Measurements from ENCODE around the gene CSMD2. TPM values are rescaled to one million over a fixed set of nuclear protein-coding genes. Genes with fewer than 3 reads are reported as not detected.

CSMD2 gene
- total and polyA plus RNA-seq, 7 donors: 0.02 to 0.32 (median 0.10) TPM

GRCh38 chr1:34066981-34067603 lies 97.9 kb downstream of the CSMD2 start:
- Histone ChIP-seq H3K27ac (no peak overlapping the region), H3K36me3 (ENCODE audit: insufficient read depth in 1 of 2, low read depth in 1 of 2) (no peaks in the 10 kb centered on the region), H3K4me1 (no peaks in the 10 kb centered on the region), H3K9me3 (no peaks in the 10 kb centered on the region), H3K4me3 (no peak overlapping the region), H3K27me3 (ENCODE audit: insufficient read depth in 3 of 3, low read length in 2 of 3) (peaks cover 0 to 1% (median 0%) of the 10 kb centered on the region in 3 donors)
- TF ChIP-seq CTCF (IDR thresholded peaks at IDR 0.05): no peak
- DNase-seq (no peak), ATAC-seq (no peak)
- 76 to 80% (median 76%) methylated on average over 5 of the region's 5 CpGs for WGBS, 3 donors
- intact Hi-C loops (cut with DNase I): no loop called here

- ATAC-seq (no peak), DNase-seq (no peak)
- Histone ChIP-seq H3K9me3 (no peaks in the 10 kb centered on the region), H3K4me1 (no peaks in the 10 kb centered on the region), H3K4me3 (no peak overlapping the region), H3K27me3 (ENCODE audit: insufficient read depth in 3 of 3, low read length in 2 of 3) (no peaks in the 10 kb centered on the region), H3K36me3 (ENCODE audit: insufficient read depth in 1 of 2, low read depth in 1 of 2) (no peaks in the 10 kb centered on the region), H3K27ac (no peak overlapping the region)
- 52 to 58% (median 58%) methylated on average over 6 of the region's 6 CpGs for WGBS, 3 donors
- intact Hi-C loops (cut with DNase I): no loop called here
- TF ChIP-seq CTCF (IDR thresholded peaks at IDR 0.05): no peak
Observed at GRCh38 chr1:34066166-34066565, 98.9 kb downstream of the CSMD2 start.

GRCh38 chr1:34065498-34065897 lies 99.5 kb downstream of the CSMD2 start:
- Histone ChIP-seq H3K4me3 (no peak overlapping the region), H3K36me3 (ENCODE audit: insufficient read depth in 1 of 2, low read depth in 1 of 2) (no peaks in the 10 kb centered on the region)
- no peak for ATAC-seq

GRCh38 chr1:34060901-34061415 lies 104.1 kb downstream of the CSMD2 start:
- peak in 3 of 4 donors; percentile 36 to 76 (median 46) for ATAC-seq
- Histone ChIP-seq H3K4me3 (no peak overlapping the region), H3K9me3 (no peaks in the 10 kb centered on the region), H3K27ac (no peak overlapping the region), H3K27me3 (ENCODE audit: insufficient read depth in 3 of 3, low read length in 2 of 3) (no peaks in the 10 kb centered on the region), H3K4me1 (no peaks in the 10 kb centered on the region), H3K36me3 (ENCODE audit: insufficient read depth in 1 of 2, low read depth in 1 of 2) (no peaks in the 10 kb centered on the region)
- peak; percentile 47 to 71 for DNase-seq
- 29 to 36% (median 36%) methylated on average over 10 of the region's 10 CpGs for WGBS, 3 donors
- intact Hi-C loops (cut with DNase I): no loop called here
- TF ChIP-seq CTCF (IDR thresholded peaks at IDR 0.05): no peak

More at GRCh38 chr1:34065498-34065897, 99.5 kb downstream of the CSMD2 start:
- H3K27me3 ChIP-seq (ENCODE audit: insufficient read depth in 3 of 3, low read length in 2 of 3): no peaks in the 10 kb centered on the region
- no peak overlapping the region for H3K27ac ChIP-seq
- no peak for DNase-seq
- intact Hi-C loops (cut with DNase I): no loop called here
- no peak for TF ChIP-seq CTCF (IDR thresholded peaks at IDR 0.05)
- WGBS, 3 donors: 89 to 94% (median 89%) methylated on average over 2 of the region's 2 CpGs
- no peaks in the 10 kb centered on the region for H3K9me3 ChIP-seq
- no peaks in the 10 kb centered on the region for H3K4me1 ChIP-seq

Data from psoas muscle (tissue), 8 donors.